Tibial nerve (tissue), 4 donors: Measurements from ENCODE around the gene BIRC6.

Experiments
- EP300 ChIP-seq, 2 donors: sonication (generic); formaldehyde crosslinking; IDR thresholded peaks; one replicate each; pipeline ENCODE4 v1.6.1; 2017; ENCODE audit warnings: antibody characterized with exemption in 2 of 2, mild to moderate bottlenecking in 1 of 2
- TF ChIP-seq, protein P1 (sequence below), 5 experiments: fragments of 200-600 bp in 3 of 5; fragments of 450-650 bp in 2 of 5; sonication (generic) in 3 of 5; IDR thresholded peaks; one replicate each; pipeline ENCODE4 v1.5.1; 2016 to 2019; ENCODE audit warnings: antibody characterized with exemption in 5 of 5, mild to moderate bottlenecking in 3 of 5, moderate library complexity in 2 of 5

DNA sequence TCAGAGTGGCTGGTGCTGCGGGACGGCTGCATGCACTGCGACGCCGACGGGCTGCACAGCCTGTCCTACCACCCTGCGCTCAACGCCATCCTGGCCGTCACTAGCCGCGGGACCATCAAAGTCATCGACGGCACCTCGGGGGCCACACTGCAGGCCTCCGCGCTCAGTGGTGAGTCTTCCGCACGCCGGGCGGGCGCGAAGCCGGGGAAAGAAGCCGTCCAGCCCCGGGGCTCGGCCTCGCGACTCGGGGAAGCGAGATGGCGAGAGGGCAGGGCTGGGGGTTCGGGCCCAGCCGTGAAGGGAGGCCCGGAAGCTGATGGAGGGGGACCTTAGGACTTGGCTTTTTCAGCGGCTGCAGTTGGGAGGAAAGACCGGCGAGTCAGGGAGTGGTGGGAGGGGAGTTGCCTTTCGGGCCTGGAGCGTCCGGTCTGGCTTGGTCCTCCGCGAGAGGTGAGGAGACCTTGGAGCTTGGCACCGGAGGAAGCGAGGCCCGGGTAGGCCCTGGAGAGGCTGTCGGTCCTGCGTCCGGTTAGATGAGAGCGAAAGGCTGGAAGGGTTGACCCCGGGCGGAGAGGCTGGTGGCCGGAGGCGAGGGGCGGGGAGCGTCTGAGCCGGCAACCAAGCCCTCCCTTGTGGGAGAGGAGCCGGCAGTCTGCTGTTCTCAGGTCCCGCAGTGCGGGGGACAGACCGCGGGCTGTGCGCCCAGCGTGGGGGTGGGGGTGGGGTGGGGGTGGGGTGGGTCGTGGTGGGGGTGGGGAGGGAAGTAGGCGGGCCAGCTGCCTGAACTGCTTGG, 691 bp downstream of the BIRC6 start:
- TF ChIP-seq, protein P1, sequence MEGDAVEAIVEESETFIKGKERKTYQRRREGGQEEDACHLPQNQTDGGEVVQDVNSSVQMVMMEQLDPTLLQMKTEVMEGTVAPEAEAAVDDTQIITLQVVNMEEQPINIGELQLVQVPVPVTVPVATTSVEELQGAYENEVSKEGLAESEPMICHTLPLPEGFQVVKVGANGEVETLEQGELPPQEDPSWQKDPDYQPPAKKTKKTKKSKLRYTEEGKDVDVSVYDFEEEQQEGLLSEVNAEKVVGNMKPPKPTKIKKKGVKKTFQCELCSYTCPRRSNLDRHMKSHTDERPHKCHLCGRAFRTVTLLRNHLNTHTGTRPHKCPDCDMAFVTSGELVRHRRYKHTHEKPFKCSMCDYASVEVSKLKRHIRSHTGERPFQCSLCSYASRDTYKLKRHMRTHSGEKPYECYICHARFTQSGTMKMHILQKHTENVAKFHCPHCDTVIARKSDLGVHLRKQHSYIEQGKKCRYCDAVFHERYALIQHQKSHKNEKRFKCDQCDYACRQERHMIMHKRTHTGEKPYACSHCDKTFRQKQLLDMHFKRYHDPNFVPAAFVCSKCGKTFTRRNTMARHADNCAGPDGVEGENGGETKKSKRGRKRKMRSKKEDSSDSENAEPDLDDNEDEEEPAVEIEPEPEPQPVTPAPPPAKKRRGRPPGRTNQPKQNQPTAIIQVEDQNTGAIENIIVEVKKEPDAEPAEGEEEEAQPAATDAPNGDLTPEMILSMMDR (IDR thresholded peaks at IDR 0.05) = no peak
- TF ChIP-seq EP300 (IDR thresholded peaks at IDR 0.05) = no peak
